H9 (cell line): ENCODE measurements around the gene SVEP1. TPM values are rescaled to one million over a fixed set of nuclear protein-coding genes. Genes with fewer than 3 reads are reported as not detected.

Source experiments
- DNase-seq: peaks from one replicate; pipeline ENCODE4 v3.0.0-alpha.2; 2017
- H2AFZ ChIP-seq: one replicate; pipeline ENCODE4 v1.6.1; 2013; ENCODE audit warnings: mild to moderate bottlenecking, low read length, control low read depth, moderate library complexity
- H2AK5ac ChIP-seq: 2 replicates; pipeline ENCODE4 v1.6.1; 2013; ENCODE audit warnings: low read length, control low read depth, mixed read lengths; ENCODE audit not compliant: insufficient read length
- H2BK120ac ChIP-seq: one replicate; pipeline ENCODE4 v1.6.1; 2013; ENCODE audit warnings: low read depth, mild to moderate bottlenecking, low read length, control low read depth, inconsistent platforms; ENCODE audit not compliant: poor library complexity, severe bottlenecking
- H2BK12ac ChIP-seq: 2 replicates; pipeline ENCODE4 v1.6.1; 2013; ENCODE audit warnings: low read length, control low read depth, mixed read lengths, low read depth; ENCODE audit not compliant: insufficient read length
- H2BK15ac ChIP-seq: 2 replicates; pipeline ENCODE4 v1.6.1; 2013; ENCODE audit warnings: low read depth, low read length, control low read depth
- H2BK20ac ChIP-seq: one replicate; pipeline ENCODE4 v1.6.1; 2013; ENCODE audit warnings: low read depth, mild to moderate bottlenecking, low read length, control low read depth, inconsistent platforms; ENCODE audit not compliant: poor library complexity, severe bottlenecking
- H2BK5ac ChIP-seq: 2 replicates; pipeline ENCODE4 v1.6.1; 2013; ENCODE audit warnings: low read length, control low read depth, mixed read lengths; ENCODE audit not compliant: insufficient read length
- H3K14ac ChIP-seq: 2 replicates; pipeline ENCODE4 v1.6.1; 2013; ENCODE audit warnings: low read length, control low read depth; ENCODE audit not compliant: insufficient read depth
- H3K18ac ChIP-seq: 2 replicates; pipeline ENCODE4 v1.6.1; 2013; ENCODE audit warnings: low read depth, mild to moderate bottlenecking, mixed read lengths, low read length, control low read depth; ENCODE audit not compliant: insufficient read length
- H3K23ac ChIP-seq: 2 replicates; pipeline ENCODE4 v1.6.1; 2013; ENCODE audit warnings: low read length, control low read depth, mixed read lengths, low read depth; ENCODE audit not compliant: insufficient read length
- H3K23me2 ChIP-seq: 2 replicates; pipeline ENCODE4 v1.6.1; 2013; ENCODE audit warnings: low read depth, mild to moderate bottlenecking, mixed read lengths, low read length, control low read depth; ENCODE audit not compliant: insufficient read length, poor library complexity, severe bottlenecking
- H3K27ac ChIP-seq: 2 replicates; pipeline ENCODE4 v1.5.1; 2013; ENCODE audit warnings: low read length, control low read depth, mixed read lengths, low read depth; ENCODE audit not compliant: insufficient read length
- H3K27me3 ChIP-seq: 2 replicates; pipeline ENCODE4 v1.6.1; 2013; ENCODE audit warnings: low read length, control low read depth, inconsistent platforms; ENCODE audit not compliant: insufficient read depth
- H3K4ac ChIP-seq: 2 replicates; pipeline ENCODE4 v1.6.1; 2013; ENCODE audit warnings: low read depth, mild to moderate bottlenecking, control low read depth, inconsistent platforms, low read length, moderate library complexity
- H3K4me1 ChIP-seq: 2 replicates; pipeline ENCODE4 v1.6.1; 2013; ENCODE audit warnings: low read length, control low read depth, inconsistent platforms; ENCODE audit not compliant: insufficient read depth
- H3K4me2 ChIP-seq: 2 replicates; pipeline ENCODE4 v1.6.1; 2013; ENCODE audit warnings: low read length, control low read depth, mixed read lengths; ENCODE audit not compliant: insufficient read length, insufficient read depth
- H3K56ac ChIP-seq: 2 replicates; pipeline ENCODE4 v1.6.1; 2013; ENCODE audit warnings: low read depth, mild to moderate bottlenecking, mixed read lengths, low read length, control low read depth; ENCODE audit not compliant: insufficient read length
- H3K79me1 ChIP-seq: 2 replicates; pipeline ENCODE4 v1.6.1; 2013; ENCODE audit warnings: low read depth, mild to moderate bottlenecking, moderate library complexity, low read length, control low read depth, inconsistent platforms; ENCODE audit not compliant: insufficient read depth, poor library complexity, severe bottlenecking
- H3K79me2 ChIP-seq: 2 replicates; pipeline ENCODE4 v1.6.1; 2013; ENCODE audit warnings: low read length, control low read depth, inconsistent platforms; ENCODE audit not compliant: insufficient read depth
- H3K9ac ChIP-seq: 2 replicates; pipeline ENCODE4 v1.6.1; 2013; ENCODE audit warnings: low read length, control low read depth, mixed read lengths; ENCODE audit not compliant: insufficient read length; ENCODE audit errors: extremely low read depth
- H3K9me3 ChIP-seq: one replicate; pipeline ENCODE4 v1.6.1; 2013; ENCODE audit warnings: low read depth, low read length, inconsistent platforms; ENCODE audit not compliant: control insufficient read depth
- H3T11ph ChIP-seq: one replicate; pipeline ENCODE4 v1.6.1; 2013; ENCODE audit warnings: mild to moderate bottlenecking, low read length, control low read depth, inconsistent platforms
- H4K20me1 ChIP-seq: one replicate; pipeline ENCODE4 v1.6.1; 2013; ENCODE audit not compliant: control insufficient read depth, insufficient read length, insufficient read depth
- H4K5ac ChIP-seq: 2 replicates; pipeline ENCODE4 v1.6.1; 2013; ENCODE audit warnings: low read depth, mild to moderate bottlenecking, mixed read lengths, low read length, control low read depth; ENCODE audit not compliant: insufficient read length
- H4K8ac ChIP-seq: replicated peaks from 2 replicates; pipeline ENCODE4 v1.6.1; 2013; ENCODE audit warnings: low read length, control low read depth, mixed read lengths, low read depth; ENCODE audit not compliant: insufficient read length
- H4K91ac ChIP-seq: 2 replicates; pipeline ENCODE4 v1.6.1; 2013; ENCODE audit warnings: low read depth, mild to moderate bottlenecking, moderate library complexity, mixed read lengths, low read length, control low read depth; ENCODE audit not compliant: insufficient read length
- H3K27ac Mint-ChIP-seq, 3 experiments: 2 replicates in 2 of 3; 3 replicates in 1 of 3; pipeline ENCODE4 v1.8.0; 2020 to 2021; ENCODE audit warnings: mixed read lengths in 3 of 3, mild to moderate bottlenecking in 1 of 3, moderate library complexity in 1 of 3
- H3K27me3 Mint-ChIP-seq: 2 replicates; pipeline ENCODE4 v1.8.0; 2021; ENCODE audit warnings: low read depth, mild to moderate bottlenecking, moderate library complexity, mixed read lengths
- H3K36me3 Mint-ChIP-seq, 3 experiments: 2 replicates in 2 of 3; 3 replicates in 1 of 3; pipeline ENCODE4 v1.8.0; 2020 to 2021; ENCODE audit warnings: low read depth in 3 of 3, mixed read lengths in 3 of 3; ENCODE audit not compliant: insufficient read depth in 1 of 3
- H3K4me1 Mint-ChIP-seq, 2 experiments: 2 replicates each; pipeline ENCODE4 v1.8.0; 2020; ENCODE audit warnings: mixed read lengths in 2 of 2
- H3K4me3 Mint-ChIP-seq, 2 experiments: 2 replicates in 1 of 2; 3 replicates in 1 of 2; pipeline ENCODE4 v1.8.0; 2020 to 2021; ENCODE audit warnings: mild to moderate bottlenecking in 2 of 2, mixed read lengths in 2 of 2, moderate library complexity in 1 of 2
- H3K9me3 Mint-ChIP-seq, 2 experiments: 2 replicates in 1 of 2; 3 replicates in 1 of 2; pipeline ENCODE4 v1.8.0; 2020; ENCODE audit warnings: mild to moderate bottlenecking in 2 of 2, mixed read lengths in 2 of 2, moderate library complexity in 1 of 2
- WGBS: extraction: QIAGEN DNeasy Blood & Tissue Kit; methylation state at CpG from one replicate; pipeline ENCODE4 v1.1.7; 2013; ENCODE audit warnings: missing lambda C conversion rate, low lambda C conversion rate, mixed read lengths; ENCODE audit not compliant: insufficient read length; ENCODE audit errors: extremely low coverage; 5-methylcytosine and 5-hydroxymethylcytosine counted together
- total RNA-seq: library from RNA; stranded (reverse); gene quantifications from 2 replicates; pipeline ENCODE4 v1.2.1, GENCODE V29; 2021
- TF ChIP-seq, protein P1 (sequence below): fragments of 200-600 bp; sonication (generic); conservative IDR thresholded peaks from 3 replicates; pipeline ENCODE4 v1.8.0; 2021; ENCODE audit warnings: antibody characterized with exemption, mild to moderate bottlenecking

Gene SVEP1
- total RNA-seq, 1 experiment from 2014 or later, result 0.17 TPM

DNA sequence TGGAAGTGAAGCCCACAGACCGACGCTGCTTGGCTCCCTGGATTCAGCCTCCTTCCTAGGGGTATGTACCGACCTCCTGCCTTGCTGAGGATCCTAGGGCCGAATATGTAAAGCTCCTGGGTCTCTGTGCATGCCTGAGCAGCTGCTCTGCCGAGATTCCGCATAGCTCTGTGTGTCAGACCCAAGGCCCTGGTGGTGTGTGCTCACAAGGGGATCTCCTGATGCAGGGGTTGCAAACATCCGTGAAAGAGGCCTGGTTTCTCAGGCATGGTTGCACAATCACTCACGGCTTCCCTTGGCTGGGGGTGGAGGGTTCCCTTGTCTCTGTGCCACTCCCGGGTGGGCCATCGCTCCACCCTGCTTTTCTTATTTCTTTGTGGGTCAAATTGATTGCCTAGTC is 19.9 kb upstream of the SVEP1 start:
- Histone ChIP-seq H2BK20ac (no peak overlapping the region), H3K56ac (no peak overlapping the region), H2BK12ac (no peak overlapping the region), H3K23ac (no peak overlapping the region), H4K5ac (no peak overlapping the region), H4K91ac (no peak overlapping the region), H3K79me1 (no peaks in the 10 kb centered on the region), H3K9ac (no peak overlapping the region), H4K8ac (no peak overlapping the region), H4K20me1 (no peaks in the 10 kb centered on the region), H3K9me3 (no peaks in the 10 kb centered on the region), H3K18ac (no peak overlapping the region), H3T11ph (no peak overlapping the region), H3K79me2 (no peaks in the 10 kb centered on the region), H2BK120ac (no peak overlapping the region), H2AFZ (no peak overlapping the region), H2BK15ac (no peak overlapping the region), H3K23me2 (no peaks in the 10 kb centered on the region), H3K14ac (no peak overlapping the region), H3K4ac (no peak overlapping the region), H3K27me3 (no peaks in the 10 kb centered on the region), H3K4me2 (no peak overlapping the region), H3K4me1 (peaks cover 6% of the 10 kb centered on the region), H2AK5ac (no peak overlapping the region), H3K27ac (no peak overlapping the region), H2BK5ac (no peak overlapping the region)
- H3K27ac Mint-ChIP-seq, result peak overlapping the region in 1 of 3 experiments; percentile 75; a peak in 1 of 7 replicates
- DNase-seq, result peak; percentile 59
- WGBS, result no CpG with 5 or more reads among the region's 10 CpGs
- peaks cover 0 to 14% (median 5%) of the 10 kb centered on the region in 3 experiments; a peak in 6 of 7 replicates for H3K36me3 Mint-ChIP-seq
- TF ChIP-seq, protein P1, sequence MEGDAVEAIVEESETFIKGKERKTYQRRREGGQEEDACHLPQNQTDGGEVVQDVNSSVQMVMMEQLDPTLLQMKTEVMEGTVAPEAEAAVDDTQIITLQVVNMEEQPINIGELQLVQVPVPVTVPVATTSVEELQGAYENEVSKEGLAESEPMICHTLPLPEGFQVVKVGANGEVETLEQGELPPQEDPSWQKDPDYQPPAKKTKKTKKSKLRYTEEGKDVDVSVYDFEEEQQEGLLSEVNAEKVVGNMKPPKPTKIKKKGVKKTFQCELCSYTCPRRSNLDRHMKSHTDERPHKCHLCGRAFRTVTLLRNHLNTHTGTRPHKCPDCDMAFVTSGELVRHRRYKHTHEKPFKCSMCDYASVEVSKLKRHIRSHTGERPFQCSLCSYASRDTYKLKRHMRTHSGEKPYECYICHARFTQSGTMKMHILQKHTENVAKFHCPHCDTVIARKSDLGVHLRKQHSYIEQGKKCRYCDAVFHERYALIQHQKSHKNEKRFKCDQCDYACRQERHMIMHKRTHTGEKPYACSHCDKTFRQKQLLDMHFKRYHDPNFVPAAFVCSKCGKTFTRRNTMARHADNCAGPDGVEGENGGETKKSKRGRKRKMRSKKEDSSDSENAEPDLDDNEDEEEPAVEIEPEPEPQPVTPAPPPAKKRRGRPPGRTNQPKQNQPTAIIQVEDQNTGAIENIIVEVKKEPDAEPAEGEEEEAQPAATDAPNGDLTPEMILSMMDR, result no peak
- peaks cover 22 to 25% of the 10 kb centered on the region in 2 experiments for H3K4me1 Mint-ChIP-seq
- no peak overlapping the region; a peak in 1 of 5 replicates for H3K4me3 Mint-ChIP-seq
- H3K9me3 Mint-ChIP-seq, result peaks cover 4 to 16% of the 10 kb centered on the region in 2 experiments; a peak in 3 of 5 replicates
- H3K27me3 Mint-ChIP-seq, result 0 out of 2 replicates have a peak, but pooled peaks cover 1% of the 10 kb centered on the region
